Right forelimb (tissue), 1 donor: ENCODE results near the gene EDN1.

Experiments
- DNase-seq: peaks from one replicate; pipeline ENCODE4 v3.0.0-alpha.2; 2018

Gene EDN1

GRCh38 chr6:12270551-12271230, 19.5 kb upstream of the EDN1 start:
- DNase-seq, result no peak

- DNase-seq, result no peak
These were observed 18.6 kb upstream of the EDN1 start for GRCh38 chr6:12271594-12271993.

GRCh38 chr6:12271997-12272396, 18.2 kb upstream of the EDN1 start:
- DNase-seq, result no peak

GRCh38 chr6:12275107-12275506, 15.1 kb upstream of the EDN1 start:
- DNase-seq, result no peak

GRCh38 chr6:12276930-12277315, 13.2 kb upstream of the EDN1 start:
- no peak for DNase-seq

GRCh38 chr6:12277386-12277785, 12.8 kb upstream of the EDN1 start:
- no peak for DNase-seq

GRCh38 chr6:12278915-12279314, 11.2 kb upstream of the EDN1 start:
- no peak for DNase-seq

GRCh38 chr6:12279322-12280091, 10.7 kb upstream of the EDN1 start:
- DNase-seq, result no peak

GRCh38 chr6:12280458-12280857, 9.7 kb upstream of the EDN1 start:
- DNase-seq, result no peak

- DNase-seq, result no peak
These were observed 9.3 kb upstream of the EDN1 start for GRCh38 chr6:12280902-12281301.

- no peak for DNase-seq
These were observed 6.3 kb upstream of the EDN1 start for GRCh38 chr6:12283904-12284303.

- no peak for DNase-seq
These were observed 3.6 kb upstream of the EDN1 start for GRCh38 chr6:12286373-12287110.

- no peak for DNase-seq
These were observed 1.9 kb upstream of the EDN1 start for GRCh38 chr6:12288211-12288618.

- DNase-seq, result no peak
These were observed 1.2 kb upstream of the EDN1 start for GRCh38 chr6:12288914-12289313.

GRCh38 chr6:12289365-12289919, 719 bp upstream of the EDN1 start:
- peak; percentile 58 for DNase-seq

- DNase-seq, result no peak
These were observed 1.1 kb downstream of the EDN1 start for GRCh38 chr6:12291071-12291838.

GRCh38 chr6:12291839-12292604, 1.9 kb downstream of the EDN1 start:
- DNase-seq, result no peak

- DNase-seq, result no peak
These were observed 3.2 kb downstream of the EDN1 start for GRCh38 chr6:12293235-12293930.

GRCh38 chr6:12293931-12294807, 4.0 kb downstream of the EDN1 start:
- no peak for DNase-seq

GRCh38 chr6:12294851-12295536, 4.8 kb downstream of the EDN1 start:
- no peak for DNase-seq
